SH-SY5Y (cell line): ENCODE data around the gene MPP2.

Experiments
- GATA2 ChIP-seq: IDR thresholded peaks from 2 replicates; pipeline ENCODE4 v1.6.1; 2011; ENCODE audit warnings: mild to moderate bottlenecking, low read depth, low read length
- GATA3 ChIP-seq: IDR thresholded peaks from 2 replicates; pipeline ENCODE4 v1.6.1; 2011; ENCODE audit warnings: low read depth, mild to moderate bottlenecking, low read length, moderate library complexity

Gene MPP2

DNA sequence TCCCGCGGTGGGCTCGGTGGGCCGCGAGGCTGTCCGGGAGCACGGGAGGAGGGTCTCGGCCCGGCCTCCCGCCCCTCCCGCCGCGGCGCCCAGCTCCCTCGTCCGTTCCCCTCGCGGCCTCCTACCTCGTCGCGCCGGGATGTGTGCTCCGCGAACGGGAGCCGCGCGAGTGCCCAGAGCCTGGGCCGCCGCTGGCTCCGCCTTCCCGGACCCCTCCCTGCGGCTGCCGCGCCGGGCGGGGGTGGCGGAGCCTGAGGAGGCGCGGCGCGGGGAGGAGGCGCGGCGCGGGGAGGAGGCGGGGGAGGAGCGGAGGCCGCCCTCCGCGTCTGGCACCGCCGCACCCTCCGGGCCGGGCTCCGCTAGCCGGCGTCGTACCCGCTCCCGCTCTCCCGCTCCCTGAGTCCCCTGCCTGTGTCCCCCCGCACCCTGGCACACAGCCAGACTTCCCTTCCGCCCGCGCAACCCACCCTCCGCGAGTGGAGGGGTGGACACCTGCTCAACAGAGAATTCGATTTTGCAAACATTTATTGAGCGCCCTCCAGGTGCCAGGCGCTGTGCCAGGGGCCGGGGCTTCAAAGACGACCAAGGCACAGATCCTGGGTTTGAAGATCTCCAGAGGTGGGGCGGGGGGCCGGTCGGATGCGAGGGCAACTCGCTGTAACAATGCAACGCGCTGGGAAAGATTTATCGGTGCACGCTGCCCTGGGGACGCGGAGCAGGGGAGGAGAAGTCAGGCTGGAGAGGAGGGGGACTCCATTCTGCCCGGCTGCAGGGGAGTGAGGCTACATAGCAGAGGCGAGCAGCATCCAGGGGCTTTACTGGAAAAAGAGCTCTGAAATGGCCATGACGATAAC is 74.1 kb downstream of the MPP2 start, which contains the start of gene MPP3:
Gene MPP3 (minus strand): TSS at position 171 of the 854 bp plus-strand sequence. CDS start 1,240 bp downstream, outside the sequence.
- no peak for TF ChIP-seq GATA2
- TF ChIP-seq GATA3, result no peak

DNA sequence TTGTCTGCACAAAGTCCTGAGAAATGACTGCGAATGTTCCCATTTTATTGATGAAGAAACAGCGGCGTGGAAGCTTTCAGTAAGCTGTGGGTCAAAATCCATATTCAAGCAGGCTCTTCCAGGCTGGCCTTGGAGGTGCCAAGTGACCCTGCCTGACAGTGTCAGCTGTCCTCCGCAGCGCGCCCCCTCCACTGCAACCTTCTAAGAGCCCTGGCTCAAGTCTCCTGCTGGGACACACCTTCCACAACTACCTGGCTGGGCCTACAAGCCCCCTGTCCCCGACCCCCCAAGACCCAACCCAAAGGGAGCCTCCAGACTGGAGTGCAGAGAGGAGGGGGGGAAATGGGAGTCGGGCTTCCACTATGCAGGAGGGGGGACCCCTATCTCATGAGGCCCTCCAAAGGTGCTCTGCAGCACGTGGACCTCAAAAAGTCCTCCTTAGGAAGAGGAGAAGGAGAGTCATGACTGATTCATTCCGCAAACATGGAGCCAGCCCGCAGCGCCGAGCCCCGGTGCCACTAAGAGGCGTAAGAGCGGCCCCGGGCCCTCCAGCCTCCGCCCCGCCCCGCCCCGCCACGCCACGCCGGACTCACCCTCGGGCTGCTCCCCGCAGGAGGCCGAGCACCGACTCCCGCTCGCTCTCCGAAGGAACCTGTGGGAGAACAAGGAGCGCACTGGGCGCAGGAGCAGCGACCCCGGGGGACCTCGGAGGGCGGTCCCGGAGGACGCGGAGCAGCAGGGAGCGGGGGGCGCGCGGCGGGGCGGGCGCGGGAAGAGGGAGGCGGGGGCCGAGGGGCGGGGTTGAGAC is 75.0 kb downstream of the MPP2 start:
- TF ChIP-seq GATA3 (no peak), GATA2 (no peak)

GRCh38 chr17:43831633-43832032 is 75.7 kb downstream of the MPP2 start:
- TF ChIP-seq GATA2, result no peak
- TF ChIP-seq GATA3, result no peak

- TF ChIP-seq GATA2 (no peak), GATA3 (no peak)
Observed at GRCh38 chr17:43830510-43831140, 76.7 kb downstream of the MPP2 start.

GRCh38 chr17:43829738-43830137 is 77.6 kb downstream of the MPP2 start:
- TF ChIP-seq GATA3 (no peak), GATA2 (no peak)

- TF ChIP-seq GATA3, result no peak
Observed at GRCh38 chr17:43827596-43827995, 79.7 kb downstream of the MPP2 start.

DNA sequence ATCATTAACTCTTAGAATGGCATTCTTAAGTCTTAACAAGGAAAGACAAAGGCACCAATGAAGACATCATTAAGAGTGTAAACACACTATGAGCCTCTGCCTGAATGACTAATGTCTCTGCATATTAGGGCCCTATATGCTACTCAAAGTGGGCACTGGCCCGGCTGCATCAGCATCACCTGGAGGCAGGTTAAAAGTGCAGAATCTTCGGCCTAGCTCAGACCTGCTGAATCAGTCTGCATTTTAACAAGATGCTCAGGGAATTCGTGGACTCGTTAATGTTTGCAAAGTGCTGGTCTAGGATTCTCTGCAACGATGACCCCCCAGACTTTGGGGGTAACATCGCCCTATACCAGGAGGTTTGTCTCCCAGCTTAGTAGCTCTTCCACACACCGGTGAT is 81.1 kb downstream of the MPP2 start:
- TF ChIP-seq GATA3, result no peak
- TF ChIP-seq GATA2, result no peak

GRCh38 chr17:43825567-43825966 is 81.8 kb downstream of the MPP2 start:
- no peak for TF ChIP-seq GATA3
- no peak for TF ChIP-seq GATA2
